ENCODE measurements around the gene ENTPD2. TPM values are rescaled to one million over a fixed set of nuclear protein-coding genes. Genes with fewer than 3 reads are reported as not detected.

Gene ENTPD2
- total and polyA plus RNA-seq, 2 donors = 0.09 to 0.27 TPM

DNA sequence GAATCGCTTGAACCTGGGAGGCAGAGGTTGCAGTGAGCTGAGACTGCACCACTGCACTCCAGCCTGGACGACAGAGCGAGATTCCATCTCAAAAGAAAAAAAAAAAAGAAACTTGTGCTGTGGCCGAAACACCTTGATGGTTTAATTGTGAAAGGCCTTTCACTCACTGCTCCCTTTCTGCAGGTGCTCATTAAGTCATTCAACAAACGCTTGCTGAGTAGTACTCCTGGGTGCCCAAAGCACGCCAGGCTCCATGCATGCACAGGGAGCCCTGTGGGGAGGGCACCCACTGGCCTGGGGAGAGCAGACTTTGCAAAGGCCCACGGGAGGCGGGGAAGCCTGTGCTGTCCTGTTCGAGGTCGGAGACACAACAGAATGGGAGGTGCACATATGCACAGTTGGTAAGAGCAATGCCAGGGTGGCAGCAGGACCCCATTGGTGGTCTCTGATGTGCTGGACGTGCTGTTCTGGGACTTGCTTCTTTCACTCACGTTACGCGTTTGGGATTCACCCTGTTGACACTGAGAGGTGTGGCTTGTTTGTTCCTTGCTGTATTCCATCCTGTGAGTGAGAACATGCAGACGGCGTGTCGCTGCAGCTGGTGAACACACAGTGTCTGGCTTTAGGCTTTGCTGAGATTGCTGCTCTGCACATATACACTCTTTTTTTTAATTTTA is 3.0 kb upstream of the ENTPD2 start:
- H3K4me3 ChIP-seq (ENCODE audit: low read length in 2 of 2) = no peak overlapping the region
- peaks cover 34 to 61% of the 10 kb centered on the region in 2 donors for H3K27me3 ChIP-seq (ENCODE audit: control insufficient read depth in 2 of 2, insufficient read depth in 1 of 2, low read length in 1 of 2)
- H3K36me3 ChIP-seq (ENCODE audit: control insufficient read depth in 2 of 2, insufficient read depth in 2 of 2, low read length in 1 of 2) = no peaks in the 10 kb centered on the region
- WGBS = 96% methylated on average over 17 of the region's 17 CpGs
- DNase-seq (ENCODE audit: low read depth in 6 of 9, low spot score in 9 of 9) = no peak
- peaks cover 0 to 9% of the 10 kb centered on the region in 2 donors for H3K4me1 ChIP-seq (ENCODE audit: control insufficient read depth in 2 of 2, insufficient read depth in 2 of 2, low read length in 2 of 2)
- no peaks in the 10 kb centered on the region for H3K9me3 ChIP-seq (ENCODE audit: control insufficient read depth in 2 of 2, insufficient read depth in 1 of 2, low read length in 1 of 2)
- H3K27ac ChIP-seq (ENCODE audit: low read depth in 1 of 2, low read length in 1 of 2) = no peak overlapping the region

DNA sequence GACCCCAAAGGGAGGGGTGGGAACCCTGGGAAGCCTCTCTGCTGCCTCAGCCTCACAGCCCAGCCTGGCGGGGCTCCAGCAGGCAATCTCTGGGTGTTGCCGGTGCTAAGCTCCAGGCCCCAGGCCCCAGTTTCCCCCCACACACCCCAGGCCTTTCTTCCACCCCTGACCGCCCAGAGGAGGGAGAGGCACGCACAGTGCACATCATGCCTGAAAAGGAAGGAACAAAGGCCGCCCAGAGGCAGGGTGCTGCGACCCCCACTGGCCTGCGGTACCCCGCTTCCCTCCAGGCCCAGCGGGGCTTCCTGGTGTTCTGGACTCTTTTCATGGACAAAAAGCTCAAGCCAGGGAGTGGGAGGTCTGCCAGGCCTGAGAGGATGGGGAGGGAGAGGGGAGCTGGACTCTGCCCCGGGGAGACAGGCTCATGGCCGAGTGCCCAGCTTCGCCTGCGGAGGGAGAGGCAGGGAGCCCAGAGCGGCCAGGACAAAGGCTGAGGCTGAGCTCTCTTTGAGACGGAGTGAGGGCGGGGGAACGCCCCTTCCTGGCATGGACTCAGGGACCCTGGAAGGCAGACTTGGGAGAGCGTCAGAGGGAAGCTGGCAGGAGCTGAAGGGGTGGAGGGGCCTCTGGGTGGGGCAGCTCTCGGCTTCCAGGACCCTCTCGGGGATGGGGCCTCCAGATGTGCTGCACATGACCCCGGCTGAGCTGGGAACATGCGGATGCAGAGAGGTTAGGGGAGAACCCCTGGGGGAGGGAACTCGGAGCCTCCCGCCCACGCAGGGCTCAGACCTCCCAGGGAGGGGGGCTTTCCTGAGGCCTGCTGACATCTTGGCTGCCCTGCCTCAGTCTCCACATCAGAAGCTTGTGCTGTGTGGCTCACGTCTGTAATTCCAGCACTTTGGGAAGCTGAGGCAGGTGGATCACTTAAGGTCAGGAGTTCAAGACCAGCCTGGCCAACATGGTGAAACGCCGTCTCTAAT is 1.8 kb upstream of the ENTPD2 start:
- no peak overlapping the region for H3K4me3 ChIP-seq (ENCODE audit: low read length in 2 of 2)
- peaks cover 0 to 9% of the 10 kb centered on the region in 2 donors for H3K4me1 ChIP-seq (ENCODE audit: control insufficient read depth in 2 of 2, insufficient read depth in 2 of 2, low read length in 2 of 2)
- H3K27me3 ChIP-seq (ENCODE audit: control insufficient read depth in 2 of 2, insufficient read depth in 1 of 2, low read length in 1 of 2) = peaks cover 44 to 73% of the 10 kb centered on the region in 2 donors
- DNase-seq (ENCODE audit: low read depth in 6 of 9, low spot score in 9 of 9) = no peak
- no peak overlapping the region for H3K27ac ChIP-seq (ENCODE audit: low read depth in 1 of 2, low read length in 1 of 2)
- no peaks in the 10 kb centered on the region for H3K9me3 ChIP-seq (ENCODE audit: control insufficient read depth in 2 of 2, insufficient read depth in 1 of 2, low read length in 1 of 2)
- 86% methylated on average over 28 of the region's 28 CpGs for WGBS
- H3K36me3 ChIP-seq (ENCODE audit: control insufficient read depth in 2 of 2, insufficient read depth in 2 of 2, low read length in 1 of 2) = no peaks in the 10 kb centered on the region

DNA sequence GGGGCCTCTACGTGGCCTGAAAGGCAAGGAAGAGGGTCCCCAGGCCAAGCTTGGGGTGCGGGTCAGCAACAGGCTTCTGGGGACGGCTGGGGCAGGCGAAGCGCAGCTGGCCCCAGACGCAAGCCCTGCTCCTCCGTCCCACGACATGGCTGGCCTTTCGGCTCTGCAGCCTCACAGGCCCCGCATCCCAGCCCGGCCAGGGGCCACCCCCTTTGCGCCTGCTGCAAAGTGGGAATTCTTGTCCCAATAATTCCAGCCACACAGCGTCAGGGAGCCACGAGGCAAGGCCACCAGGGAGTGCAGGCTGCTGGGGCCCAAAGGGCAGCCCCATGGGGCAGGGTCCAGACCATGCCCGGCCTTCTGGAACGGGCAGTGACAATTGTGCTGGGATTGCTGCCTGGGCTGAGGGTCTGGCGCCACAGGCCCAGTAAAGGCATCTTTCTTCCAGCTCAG is 1.1 kb upstream of the ENTPD2 start:
- H3K27ac ChIP-seq (ENCODE audit: low read depth in 1 of 2, low read length in 1 of 2) = no peak overlapping the region
- peaks cover 0 to 9% of the 10 kb centered on the region in 2 donors for H3K4me1 ChIP-seq (ENCODE audit: control insufficient read depth in 2 of 2, insufficient read depth in 2 of 2, low read length in 2 of 2)
- 95% methylated on average over 17 of the region's 17 CpGs for whole genome bisulfite sequencing
- peaks cover 49 to 80% of the 10 kb centered on the region in 2 donors for H3K27me3 ChIP-seq (ENCODE audit: control insufficient read depth in 2 of 2, insufficient read depth in 1 of 2, low read length in 1 of 2)
- no peak for DNase-seq (ENCODE audit: low read depth in 6 of 9, low spot score in 9 of 9)
- no peak overlapping the region for H3K4me3 ChIP-seq (ENCODE audit: low read length in 2 of 2)
- H3K9me3 ChIP-seq (ENCODE audit: control insufficient read depth in 2 of 2, insufficient read depth in 1 of 2, low read length in 1 of 2) = peaks cover under 1 to 2% of the 10 kb centered on the region in 2 donors
- no peaks in the 10 kb centered on the region for H3K36me3 ChIP-seq (ENCODE audit: control insufficient read depth in 2 of 2, insufficient read depth in 2 of 2, low read length in 1 of 2)

DNA sequence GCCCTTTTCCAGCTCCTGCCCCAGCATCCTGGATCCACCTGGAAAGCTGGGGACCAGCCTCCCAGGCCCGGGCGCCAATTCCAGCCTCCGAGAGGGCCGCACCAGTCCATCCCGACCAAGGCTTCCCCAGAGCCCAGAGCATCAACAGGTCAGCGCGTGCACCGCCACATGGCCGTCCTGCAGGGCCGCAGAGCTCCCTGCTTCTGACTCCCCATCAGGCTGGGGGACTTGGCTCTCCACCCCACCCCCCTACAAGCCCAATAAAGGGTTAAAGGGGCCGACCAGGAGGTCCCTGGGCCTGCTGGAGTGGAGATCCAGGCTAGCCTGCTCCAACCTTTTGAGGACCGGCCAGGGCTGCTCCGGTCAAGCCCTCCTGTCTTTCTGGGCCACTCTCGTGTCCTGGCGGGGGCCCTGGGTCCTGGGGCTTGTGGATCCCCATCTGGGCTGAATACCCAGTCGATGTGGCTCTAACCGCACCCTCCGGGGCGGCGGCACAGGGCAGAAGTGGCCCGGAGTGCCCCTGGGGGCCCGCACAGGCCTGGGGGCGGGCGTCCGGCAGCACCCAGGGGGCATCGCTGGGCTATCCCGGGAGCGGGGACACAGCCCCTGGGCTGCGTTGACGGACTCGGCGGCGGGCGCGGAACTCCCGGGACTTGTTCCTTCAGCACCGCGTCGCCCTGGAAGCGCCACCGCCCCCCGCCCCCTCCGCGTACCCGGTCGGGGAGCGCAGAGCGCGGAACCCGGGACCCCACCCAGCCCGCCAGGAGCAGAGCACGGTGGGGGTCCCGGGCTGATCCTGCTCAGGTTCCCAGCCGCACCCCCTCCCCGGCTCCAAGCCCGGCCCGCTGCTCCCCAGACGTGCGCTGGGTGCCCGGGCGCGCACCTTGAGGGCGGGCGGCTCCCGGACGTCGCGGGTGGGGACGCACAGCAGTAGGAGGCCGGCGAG is 590 bp downstream of the ENTPD2 start:
- peak overlapping the region in 1 of 2 donors; percentile 33 for H3K4me3 ChIP-seq (ENCODE audit: low read length in 2 of 2)
- peaks cover 0 to 9% of the 10 kb centered on the region in 2 donors for H3K4me1 ChIP-seq (ENCODE audit: control insufficient read depth in 2 of 2, insufficient read depth in 2 of 2, low read length in 2 of 2)
- peaks cover 63 to 90% of the 10 kb centered on the region in 2 donors for H3K27me3 ChIP-seq (ENCODE audit: control insufficient read depth in 2 of 2, insufficient read depth in 1 of 2, low read length in 1 of 2)

GRCh38 chr9:137052293-137052692 is 1.6 kb downstream of the ENTPD2 start:
- H3K9me3 ChIP-seq (ENCODE audit: control insufficient read depth in 2 of 2, insufficient read depth in 1 of 2, low read length in 1 of 2) = peaks cover 2 to 8% of the 10 kb centered on the region in 2 donors
- peaks cover 0 to 9% of the 10 kb centered on the region in 2 donors for H3K4me1 ChIP-seq (ENCODE audit: control insufficient read depth in 2 of 2, insufficient read depth in 2 of 2, low read length in 2 of 2)
- H3K36me3 ChIP-seq (ENCODE audit: control insufficient read depth in 2 of 2, insufficient read depth in 2 of 2, low read length in 1 of 2) = no peaks in the 10 kb centered on the region
- no peak overlapping the region for H3K27ac ChIP-seq (ENCODE audit: low read depth in 1 of 2, low read length in 1 of 2)
- H3K4me3 ChIP-seq (ENCODE audit: low read length in 2 of 2) = no peak overlapping the region
- peaks cover 72 to 93% of the 10 kb centered on the region in 2 donors for H3K27me3 ChIP-seq (ENCODE audit: control insufficient read depth in 2 of 2, insufficient read depth in 1 of 2, low read length in 1 of 2)
- WGBS = 88% methylated on average over 8 of the region's 8 CpGs
- no peak for DNase-seq (ENCODE audit: low read depth in 6 of 9, low spot score in 9 of 9)

More for the DNA sequence above, 590 bp downstream of the ENTPD2 start:
- Histone ChIP-seq H3K36me3 (ENCODE audit: control insufficient read depth in 2 of 2, insufficient read depth in 2 of 2, low read length in 1 of 2) (no peaks in the 10 kb centered on the region), H3K9me3 (ENCODE audit: control insufficient read depth in 2 of 2, insufficient read depth in 1 of 2, low read length in 1 of 2) (peaks cover 2 to 8% of the 10 kb centered on the region in 2 donors), H3K27ac (ENCODE audit: low read depth in 1 of 2, low read length in 1 of 2) (no peak overlapping the region)
- no peak for DNase-seq (ENCODE audit: low read depth in 6 of 9, low spot score in 9 of 9)
- 13% methylated on average over 71 of the region's 71 CpGs for WGBS

DNA sequence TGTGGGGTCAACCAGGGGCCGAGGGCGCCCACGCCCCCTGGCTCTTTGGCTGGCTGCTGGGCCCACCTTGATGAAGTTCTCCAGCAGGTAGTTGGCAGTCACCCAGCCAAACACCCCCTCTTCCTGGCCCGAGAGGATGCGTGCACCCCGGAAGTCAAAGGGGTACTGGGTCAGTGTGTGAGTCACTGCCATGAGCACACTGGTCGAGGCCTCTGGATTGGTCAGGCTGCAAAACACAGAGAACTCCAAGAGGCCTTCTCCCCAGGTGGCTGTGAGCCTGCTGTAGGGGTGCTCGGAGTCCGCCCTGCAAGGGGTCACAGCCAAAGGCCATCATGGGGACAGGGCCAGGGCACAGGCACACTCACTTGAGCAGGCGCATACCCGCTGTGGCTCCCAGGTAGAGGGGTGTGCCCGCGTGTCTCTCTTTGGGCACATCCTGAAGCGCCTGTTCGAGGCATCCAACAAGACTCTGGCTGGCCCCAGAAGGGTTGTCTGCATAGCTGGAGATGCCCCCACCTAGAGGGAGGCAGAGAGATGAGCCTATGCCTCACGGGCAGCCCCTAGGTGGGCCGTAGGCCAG is 2.6 kb downstream of the ENTPD2 start:
- Histone ChIP-seq H3K36me3 (ENCODE audit: control insufficient read depth in 2 of 2, insufficient read depth in 2 of 2, low read length in 1 of 2) (no peaks in the 10 kb centered on the region), H3K9me3 (ENCODE audit: control insufficient read depth in 2 of 2, insufficient read depth in 1 of 2, low read length in 1 of 2) (peaks cover 2 to 8% of the 10 kb centered on the region in 2 donors), H3K4me3 (ENCODE audit: low read length in 2 of 2) (no peak overlapping the region), H3K27ac (ENCODE audit: low read depth in 1 of 2, low read length in 1 of 2) (no peak overlapping the region), H3K4me1 (ENCODE audit: control insufficient read depth in 2 of 2, insufficient read depth in 2 of 2, low read length in 2 of 2) (peaks cover 0 to 13% of the 10 kb centered on the region in 2 donors), H3K27me3 (ENCODE audit: control insufficient read depth in 2 of 2, insufficient read depth in 1 of 2, low read length in 1 of 2) (peaks cover 82 to 97% of the 10 kb centered on the region in 2 donors)
- 95% methylated on average over 17 of the region's 17 CpGs for WGBS
- no peak for DNase-seq (ENCODE audit: low read depth in 6 of 9, low spot score in 9 of 9)

DNA sequence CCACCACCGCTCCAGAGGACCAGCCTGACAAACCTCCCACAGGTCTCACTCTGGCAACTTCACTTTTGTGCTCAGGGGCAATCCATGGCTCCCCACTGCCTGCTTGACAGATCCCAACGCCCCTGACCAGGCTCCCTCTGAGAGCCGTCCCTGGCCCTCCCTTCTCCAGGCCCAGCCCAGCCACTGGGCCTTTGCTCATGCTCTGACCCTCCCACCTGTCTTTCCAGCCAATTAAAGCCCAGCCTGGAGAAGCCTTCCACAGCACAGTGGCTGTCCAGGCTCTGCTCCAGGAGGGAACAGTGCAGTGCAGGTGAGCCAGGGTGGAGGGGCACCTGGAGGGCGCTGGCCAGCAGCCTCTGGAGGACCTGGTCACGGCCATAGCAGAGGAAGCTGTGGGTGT is 3.3 kb downstream of the ENTPD2 start:
- whole genome bisulfite sequencing = 93% methylated on average over 5 of the region's 5 CpGs

More for the DNA sequence above, 3.3 kb downstream of the ENTPD2 start:
- DNase-seq (ENCODE audit: low read depth in 6 of 9, low spot score in 9 of 9) = no peak
- H3K4me3 ChIP-seq (ENCODE audit: low read length in 2 of 2) = no peak overlapping the region
- H3K9me3 ChIP-seq (ENCODE audit: control insufficient read depth in 2 of 2, insufficient read depth in 1 of 2, low read length in 1 of 2) = peaks cover 2 to 8% of the 10 kb centered on the region in 2 donors
- peaks cover 0 to 16% of the 10 kb centered on the region in 2 donors for H3K4me1 ChIP-seq (ENCODE audit: control insufficient read depth in 2 of 2, insufficient read depth in 2 of 2, low read length in 2 of 2)
- H3K27ac ChIP-seq (ENCODE audit: low read depth in 1 of 2, low read length in 1 of 2) = no peak overlapping the region
- no peaks in the 10 kb centered on the region for H3K36me3 ChIP-seq (ENCODE audit: control insufficient read depth in 2 of 2, insufficient read depth in 2 of 2, low read length in 1 of 2)
- peaks cover 87 to 96% of the 10 kb centered on the region in 2 donors for H3K27me3 ChIP-seq (ENCODE audit: control insufficient read depth in 2 of 2, insufficient read depth in 1 of 2, low read length in 1 of 2)

All from thymus (tissue), 11 donors.